NCI-H345 (cell line): ENCODE data around the gene TUBB6.

Source experiments
- DNase-seq: peaks from one replicate; lab custom pipeline; 2025; lab: John Stamatoyannopoulos, UW

Gene TUBB6

DNA sequence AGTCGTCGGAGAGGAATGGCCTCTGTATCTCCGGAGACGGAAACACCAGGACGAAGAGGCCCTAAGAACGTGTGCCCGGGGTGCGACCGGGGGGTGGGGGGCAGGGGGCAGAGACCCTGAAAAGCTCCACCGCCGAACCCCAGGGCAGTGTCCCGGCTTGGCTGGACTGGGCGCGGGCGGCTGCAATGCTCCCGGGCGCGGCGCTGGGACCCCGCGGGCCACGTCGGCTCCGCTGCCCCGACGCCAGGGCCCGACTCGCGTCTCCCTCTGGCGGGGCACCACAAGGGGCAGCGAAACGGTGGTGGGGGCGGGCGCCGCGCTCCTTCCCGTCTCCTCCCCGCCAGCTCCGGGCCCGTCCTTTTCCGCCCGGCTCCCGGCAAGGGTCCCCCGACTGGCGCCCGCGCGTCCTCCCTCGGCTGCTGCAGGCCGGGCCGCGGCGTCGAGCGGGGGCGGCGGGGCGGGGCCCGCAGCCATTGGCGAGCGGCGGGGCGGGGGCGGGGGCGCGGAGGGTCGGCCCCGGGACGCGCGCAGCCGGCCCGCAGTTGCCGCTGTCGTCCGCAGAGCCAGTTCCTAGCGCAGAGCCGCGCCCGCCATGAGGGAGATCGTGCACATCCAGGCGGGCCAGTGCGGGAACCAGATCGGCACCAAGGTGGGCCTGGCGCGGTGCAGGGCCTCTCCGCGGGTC lies at the start of gene TUBB6:
TUBB6 (plus strand) TSS at position 541 of the 685 bp plus-strand sequence; CDS start at position 593, 52 bp downstream.
- DNase-seq: peak; percentile 55

DNA sequence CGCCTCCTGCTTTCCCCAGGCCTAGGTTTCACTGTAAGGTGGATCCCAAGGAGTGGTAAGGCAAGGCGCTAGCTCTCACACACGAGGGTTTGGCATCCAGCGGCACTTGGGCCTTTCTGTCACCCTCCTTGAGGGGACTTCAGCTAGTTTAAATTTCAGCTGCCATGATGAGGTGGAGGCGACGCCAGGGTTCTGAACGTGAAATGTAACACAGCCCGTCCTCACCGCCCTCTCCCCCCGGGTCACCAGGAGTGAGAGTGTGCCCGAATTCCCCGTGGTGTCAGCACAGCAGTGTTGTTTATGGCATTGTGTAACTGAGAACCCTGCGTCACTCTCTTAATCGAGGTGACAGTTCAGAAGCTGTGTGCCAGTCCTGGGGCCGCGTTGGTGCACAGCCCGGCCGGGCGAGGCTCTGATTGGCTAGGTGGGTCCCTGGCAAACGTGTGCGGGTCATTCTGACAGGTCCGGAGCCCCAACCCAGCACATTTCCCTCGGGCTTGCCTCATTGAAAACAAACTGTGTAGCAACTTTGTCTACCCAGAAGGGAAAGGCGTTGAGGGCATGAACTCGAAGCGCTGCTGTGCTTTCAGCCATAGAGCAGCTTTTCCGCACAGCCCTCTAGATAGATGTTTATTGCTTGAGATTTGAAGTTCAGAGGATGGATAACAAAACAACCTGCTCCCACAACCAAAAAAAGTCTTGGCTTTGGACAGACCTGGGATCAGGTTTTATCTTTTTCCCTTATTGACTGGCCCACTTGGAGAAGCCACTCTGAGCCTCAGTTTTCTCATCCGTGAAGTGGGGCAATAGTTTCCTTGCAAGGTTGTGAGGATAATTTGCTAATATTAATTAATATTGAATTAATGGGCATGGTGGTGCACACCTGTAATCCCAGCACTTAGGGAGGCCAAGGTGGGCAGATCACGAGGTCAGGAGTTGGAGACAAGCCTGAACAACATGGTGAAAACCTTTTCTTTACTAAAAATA lies 49.0 kb upstream of the TUBB6 start:
- no peak for DNase-seq

DNA sequence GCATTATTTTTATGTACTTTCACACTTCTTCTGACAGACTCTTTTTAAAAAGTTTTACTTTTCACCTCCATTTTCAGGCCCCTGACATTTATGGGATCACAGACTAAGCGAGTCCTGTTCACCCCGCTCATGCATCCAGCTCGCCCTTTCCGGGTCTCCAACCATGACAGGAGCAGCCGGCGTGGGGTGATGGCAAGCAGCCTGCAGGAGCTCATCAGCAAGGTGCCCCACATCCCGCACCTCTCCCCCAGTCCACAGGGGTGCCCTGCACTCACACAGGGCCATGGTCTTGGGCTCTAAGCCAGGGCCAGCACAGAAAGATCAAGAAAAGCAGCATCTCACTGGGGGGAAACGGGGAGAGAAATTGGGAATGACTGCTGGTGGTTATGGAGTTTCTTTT lies 45.3 kb upstream of the TUBB6 start:
- DNase-seq: no peak

DNA sequence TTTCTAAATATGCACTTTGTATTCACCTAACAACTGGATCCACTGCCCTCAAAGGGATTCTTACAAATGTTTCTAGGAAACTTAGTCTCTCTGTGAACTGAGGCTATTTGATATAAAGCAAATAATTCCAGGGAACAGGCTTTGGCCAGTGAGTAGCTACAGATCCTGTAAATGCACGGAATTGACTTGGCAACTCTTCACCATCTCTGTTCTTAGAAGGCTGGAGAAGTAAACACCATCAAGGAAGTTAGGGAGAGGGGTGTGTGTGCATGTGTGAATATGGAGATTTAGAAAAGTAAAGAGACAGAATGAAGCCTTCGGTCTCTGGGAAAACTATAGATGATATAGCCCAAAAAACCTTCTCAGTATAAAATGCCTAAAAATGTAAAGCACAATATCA lies 43.2 kb upstream of the TUBB6 start:
- DNase-seq: no peak

DNA sequence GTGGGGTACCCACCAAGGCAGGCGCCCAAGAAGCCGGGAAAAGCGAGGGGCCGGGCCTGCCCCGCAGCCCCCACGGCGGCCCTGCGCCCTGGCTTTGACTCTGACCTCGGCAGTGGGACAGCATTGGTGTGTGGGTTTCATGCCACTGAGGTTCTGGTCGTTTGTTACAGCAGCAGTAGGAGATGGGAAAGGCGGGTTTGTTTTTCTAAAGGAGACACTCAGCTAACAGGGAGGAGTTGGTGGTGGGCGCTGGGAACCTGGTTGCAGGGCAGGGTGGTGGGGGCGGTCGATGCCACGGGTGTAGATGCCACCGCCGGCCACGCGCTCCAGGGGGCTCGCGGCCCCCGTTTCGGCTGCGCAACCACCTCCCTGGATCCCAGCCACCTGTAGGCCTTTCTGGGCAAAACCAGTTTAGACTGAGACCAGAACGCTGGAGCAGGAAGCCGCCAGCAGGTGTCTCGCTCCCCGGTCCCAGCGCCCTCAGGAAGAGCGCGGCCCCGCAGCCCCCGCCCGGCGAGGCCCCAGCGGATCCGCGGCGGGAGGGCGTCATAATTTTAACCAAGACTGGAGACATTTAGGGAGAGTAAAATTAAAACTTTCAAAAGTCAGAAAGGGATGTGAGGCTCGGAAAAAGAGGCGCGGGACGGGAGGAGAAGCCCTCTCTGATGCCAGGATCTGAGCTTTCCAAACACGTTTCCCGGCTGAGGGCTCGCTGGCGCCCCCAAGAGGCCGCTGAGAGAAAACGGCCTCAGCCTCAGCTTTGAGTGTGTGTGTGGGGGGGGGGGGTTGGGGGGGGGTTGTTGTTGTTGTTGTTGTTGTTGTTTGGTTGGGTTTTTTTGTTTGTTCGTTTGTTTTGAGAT lies 36.4 kb upstream of the TUBB6 start:
- DNase-seq: peak; percentile 85

DNA sequence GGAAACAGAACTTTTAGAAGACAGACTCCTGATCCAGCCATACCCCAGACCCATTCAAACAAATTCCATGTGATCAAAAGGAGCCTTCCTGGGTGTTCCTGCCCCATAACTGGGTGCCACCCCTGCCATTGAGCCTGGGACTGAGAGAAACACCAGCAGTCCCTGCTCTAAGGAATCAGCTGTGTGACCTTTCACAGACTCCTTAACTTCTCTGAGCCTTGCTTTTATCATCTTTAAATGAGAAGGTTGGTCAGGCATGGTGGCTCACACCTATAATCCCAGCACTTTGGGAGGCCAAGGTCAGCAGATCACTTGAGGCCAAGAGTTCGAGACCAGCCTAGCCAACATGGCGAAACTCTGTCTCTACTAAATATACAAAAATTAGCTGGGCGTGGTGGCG lies 33.2 kb upstream of the TUBB6 start:
- no peak for DNase-seq

DNA sequence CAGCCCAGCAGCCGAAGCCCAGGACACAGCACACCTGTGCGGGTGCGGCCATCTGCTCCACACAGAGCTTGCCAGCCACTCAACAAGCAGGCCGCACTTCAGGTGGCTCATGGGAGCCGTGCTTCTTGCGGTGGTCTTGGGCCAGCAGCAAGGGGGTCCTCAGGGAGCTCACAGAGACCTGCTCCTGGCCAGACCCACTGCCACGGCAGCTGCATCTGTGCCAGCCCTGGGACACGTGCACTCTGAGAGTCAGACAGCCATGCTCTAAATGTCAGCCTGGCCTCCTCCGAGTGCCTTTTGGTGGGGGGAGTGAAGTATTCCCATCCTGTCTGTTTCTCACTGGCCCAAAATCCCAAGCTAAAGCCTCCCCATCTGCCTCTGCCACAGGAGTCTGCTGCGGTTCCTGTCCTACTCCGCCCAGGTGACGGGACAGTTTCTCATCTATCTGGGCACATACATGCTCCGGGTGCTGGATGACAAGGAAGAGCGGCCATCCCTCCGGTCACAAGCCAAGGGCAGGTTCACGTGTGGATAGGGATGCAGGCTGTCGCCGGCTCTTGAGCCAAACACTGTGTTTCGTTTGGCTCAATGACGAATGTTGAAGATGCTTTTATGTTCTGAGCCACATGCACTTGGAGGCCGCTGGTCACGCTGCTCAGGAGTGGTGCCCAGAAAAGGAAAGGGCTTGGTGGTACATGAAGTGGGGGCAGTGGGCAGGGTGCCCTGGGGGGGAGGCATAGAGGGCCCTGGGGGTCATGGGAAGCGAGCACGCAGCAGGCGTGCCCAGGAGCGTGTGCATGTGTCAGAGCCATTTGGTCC lies 31.1 kb upstream of the TUBB6 start:
- no peak for DNase-seq

DNA sequence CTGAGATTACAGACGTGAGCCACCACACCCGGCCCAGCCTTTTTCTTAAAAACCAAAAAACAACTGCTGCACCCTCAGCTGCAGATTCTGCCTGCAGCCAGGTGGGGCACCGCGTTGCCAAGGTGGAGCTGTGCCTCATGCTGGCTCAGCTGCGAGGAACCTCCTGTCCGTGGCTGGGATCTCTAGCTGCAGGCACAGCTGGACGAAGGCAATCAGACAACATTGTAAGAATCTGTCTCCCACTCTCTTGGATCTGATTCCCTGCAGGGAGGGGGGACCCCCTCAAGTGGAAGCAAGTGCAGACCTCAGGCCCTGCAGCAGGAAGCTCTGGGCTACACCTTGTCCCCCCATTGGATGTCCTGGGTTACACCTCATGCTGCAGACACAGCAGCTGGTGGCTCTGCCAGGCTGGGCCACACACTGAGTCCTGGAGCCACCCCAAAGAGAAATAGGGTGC lies 29.8 kb upstream of the TUBB6 start:
- no peak for DNase-seq

DNA sequence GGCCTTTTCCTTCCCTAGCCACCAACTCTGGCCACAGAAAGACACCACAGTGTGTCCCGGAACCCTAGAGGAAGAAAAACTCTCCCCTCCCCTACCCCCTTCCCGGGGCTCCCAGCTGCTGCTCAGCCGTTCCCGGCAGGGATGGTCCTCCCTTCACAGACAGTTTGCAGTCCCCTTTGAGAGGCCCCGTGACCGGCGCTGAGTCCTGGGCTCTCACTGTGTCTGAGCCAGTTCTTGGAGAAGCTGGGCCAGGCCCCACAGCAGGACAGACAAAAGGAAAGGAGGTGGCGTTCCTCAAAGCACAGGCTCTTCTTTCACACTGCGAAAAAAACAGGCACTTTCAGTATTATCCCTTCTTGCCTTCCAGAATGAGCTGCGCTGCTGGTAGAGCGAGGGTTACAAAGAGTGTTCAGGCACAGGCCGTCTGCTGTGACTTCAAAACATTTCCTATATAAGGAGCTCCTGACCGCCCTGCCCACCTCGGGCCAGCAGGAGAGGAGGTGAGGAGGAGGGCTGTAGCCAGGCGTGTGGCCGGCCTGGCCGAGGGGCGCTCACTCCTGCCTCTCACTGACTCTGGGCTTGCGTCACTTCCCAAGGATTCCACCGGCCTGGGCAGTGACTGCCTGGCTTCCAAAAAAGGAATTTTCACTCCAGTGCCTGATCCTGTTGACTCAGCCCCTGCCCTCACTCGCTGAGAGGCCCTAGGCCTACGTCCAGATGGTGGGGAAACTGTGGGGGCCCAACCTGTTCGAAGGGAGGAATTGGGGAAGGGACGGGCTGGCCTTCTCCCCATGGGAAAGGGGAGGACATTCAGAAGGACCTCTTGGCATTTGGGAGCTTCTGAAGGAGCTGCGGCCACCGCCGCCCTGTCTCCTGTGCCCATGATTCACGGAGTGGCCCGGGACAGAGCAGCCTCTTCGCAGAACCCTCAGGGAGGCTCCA lies 29.0 kb upstream of the TUBB6 start:
- no peak for DNase-seq

DNA sequence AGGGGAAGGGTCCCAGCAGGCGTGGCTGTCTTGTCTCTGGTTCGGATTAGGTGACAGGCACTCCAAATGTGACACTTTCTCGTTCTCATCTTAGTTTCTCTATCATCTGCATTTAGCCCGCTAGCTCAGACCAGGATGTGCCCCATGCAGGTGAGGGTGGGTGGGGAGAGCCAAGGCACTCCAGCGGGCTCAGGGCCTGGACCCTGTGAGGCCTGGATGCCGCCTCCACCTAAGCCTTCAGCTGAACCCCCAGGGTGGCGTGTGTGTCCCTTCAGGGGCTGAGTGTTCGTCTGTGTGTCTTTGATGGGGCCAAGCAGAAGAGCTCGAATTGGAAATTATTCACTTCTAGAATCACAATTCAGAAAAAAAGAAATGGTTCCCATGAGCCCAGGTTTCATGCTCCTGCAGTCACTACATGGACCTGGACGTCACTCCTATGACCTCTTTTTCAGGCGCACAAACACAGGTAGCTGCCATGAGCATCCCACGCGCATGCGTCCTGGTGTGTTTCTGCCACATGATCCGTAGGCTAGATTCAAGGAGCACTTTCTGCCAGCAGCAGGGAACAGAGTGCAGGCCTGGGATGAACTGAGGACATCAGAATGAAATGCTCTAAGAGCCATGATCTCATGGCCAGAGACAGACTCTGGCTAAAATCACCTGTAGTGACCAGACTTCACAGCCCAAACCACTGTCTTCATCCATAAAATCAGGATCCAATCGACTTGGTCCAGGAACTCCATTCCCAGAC lies 28.1 kb upstream of the TUBB6 start:
- DNase-seq: no peak

DNA sequence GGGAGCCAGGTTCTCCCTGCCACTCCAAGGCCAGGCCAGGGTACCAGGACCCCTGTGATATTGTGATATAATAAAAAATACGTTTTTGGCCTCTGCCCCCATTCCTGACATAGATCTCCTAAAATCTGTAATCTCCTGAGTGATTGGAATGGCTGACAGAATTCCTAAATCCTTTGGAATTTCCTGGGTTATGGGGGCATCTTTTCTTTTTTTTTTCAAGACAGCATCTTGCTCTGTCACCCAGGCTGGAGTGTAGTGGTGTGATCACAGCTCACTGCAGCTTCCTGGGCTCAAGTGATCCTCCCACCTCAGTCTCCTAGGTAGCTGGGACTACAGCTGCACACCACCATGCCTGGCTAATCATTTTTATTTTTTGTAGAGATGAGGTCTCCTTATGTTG lies 26.2 kb upstream of the TUBB6 start:
- DNase-seq: no peak

DNA sequence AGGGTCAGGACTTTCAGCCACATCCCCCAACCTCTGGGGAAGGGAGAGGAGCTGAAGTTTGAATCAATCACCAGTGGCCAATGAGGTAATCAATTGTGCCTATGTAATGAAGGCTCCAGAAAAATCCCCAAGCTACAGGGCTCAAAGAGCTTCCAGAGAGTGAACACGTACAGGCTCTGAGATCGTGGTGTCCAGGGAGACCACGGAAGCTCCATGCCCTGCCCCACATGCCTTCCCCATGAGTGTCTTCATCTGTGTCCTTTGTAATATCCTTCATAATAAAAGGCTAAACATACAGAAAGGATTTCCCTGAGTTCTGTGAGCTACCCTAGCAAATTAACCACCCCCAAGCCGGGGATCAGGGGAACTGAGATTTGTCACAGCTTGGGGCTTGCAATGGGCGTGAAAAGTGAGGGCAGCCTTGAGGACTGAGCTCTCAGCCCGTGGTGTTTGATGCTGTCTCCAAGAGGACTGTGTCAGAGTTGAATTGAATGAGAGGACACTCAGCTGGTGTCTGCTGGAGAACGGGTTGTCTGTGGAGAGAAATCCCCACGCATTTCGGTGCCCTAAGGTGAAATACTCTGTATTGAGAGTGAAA lies 25.5 kb upstream of the TUBB6 start:
- DNase-seq: no peak

DNA sequence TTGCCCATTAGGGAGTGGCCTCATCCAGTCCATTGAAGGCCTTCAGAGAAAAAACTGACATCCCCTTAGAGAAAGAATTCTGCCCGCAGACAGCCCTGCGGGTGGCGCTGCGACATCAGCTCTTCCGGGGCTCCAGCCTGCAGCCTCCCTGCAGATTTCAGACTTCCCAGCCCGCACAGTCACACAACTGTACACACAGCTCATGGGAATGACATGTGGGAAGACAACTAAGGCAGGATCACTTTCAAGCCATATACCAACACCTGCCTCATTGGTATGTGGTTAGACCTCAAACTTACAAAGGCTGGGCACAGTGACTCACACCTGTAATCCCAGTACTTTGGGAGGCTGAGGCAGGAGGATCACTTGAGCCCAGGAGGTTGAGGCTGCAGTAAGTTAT lies 24.8 kb upstream of the TUBB6 start:
- DNase-seq: no peak

DNA sequence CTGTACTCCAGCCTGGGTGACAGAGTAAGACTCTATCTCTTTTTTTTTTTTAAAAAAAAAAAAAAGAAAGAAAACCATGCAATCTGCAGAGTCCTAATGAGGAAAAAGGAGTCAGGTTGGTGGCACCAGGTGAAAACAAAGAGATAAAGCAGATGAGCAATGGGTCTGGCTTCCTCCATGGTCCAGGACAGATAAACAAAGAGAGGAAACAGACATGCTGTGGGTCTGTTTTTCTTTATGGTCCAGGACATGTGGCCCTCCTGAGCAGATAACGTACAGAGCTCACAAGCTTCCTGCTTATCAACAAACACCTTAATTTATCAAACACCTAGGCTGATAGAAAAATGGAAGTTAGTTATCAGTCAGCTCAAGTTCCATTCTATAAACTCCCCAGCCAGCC lies 24.4 kb upstream of the TUBB6 start:
- DNase-seq: no peak

DNA sequence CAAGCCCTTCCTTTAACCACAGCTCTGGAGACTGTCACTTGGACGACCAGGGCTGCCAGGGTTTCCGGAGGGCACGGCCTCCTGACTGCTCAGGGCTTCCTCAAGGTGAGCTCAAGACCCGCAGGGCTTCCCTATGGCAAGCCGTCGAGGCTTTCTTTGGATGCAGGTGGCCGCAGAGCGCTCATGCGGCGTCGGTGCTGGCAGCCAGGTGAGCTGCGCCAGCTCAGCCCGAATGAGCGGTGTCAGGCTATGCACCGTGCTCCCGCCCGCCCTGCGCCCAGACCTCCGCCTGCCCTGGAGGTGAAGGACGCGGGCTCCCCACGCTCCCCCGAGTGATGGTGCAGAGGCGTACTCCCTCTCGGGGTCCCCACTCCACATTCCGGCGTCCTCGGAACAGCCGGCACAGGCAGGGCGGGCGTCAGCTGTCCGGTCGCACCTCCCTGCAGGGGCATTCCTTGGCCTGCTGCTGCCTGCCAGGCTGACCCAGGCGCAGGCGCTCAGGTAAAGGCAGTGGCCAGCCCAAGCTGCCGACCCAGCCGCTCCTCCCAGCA lies 20.8 kb upstream of the TUBB6 start:
- no peak for DNase-seq

DNA sequence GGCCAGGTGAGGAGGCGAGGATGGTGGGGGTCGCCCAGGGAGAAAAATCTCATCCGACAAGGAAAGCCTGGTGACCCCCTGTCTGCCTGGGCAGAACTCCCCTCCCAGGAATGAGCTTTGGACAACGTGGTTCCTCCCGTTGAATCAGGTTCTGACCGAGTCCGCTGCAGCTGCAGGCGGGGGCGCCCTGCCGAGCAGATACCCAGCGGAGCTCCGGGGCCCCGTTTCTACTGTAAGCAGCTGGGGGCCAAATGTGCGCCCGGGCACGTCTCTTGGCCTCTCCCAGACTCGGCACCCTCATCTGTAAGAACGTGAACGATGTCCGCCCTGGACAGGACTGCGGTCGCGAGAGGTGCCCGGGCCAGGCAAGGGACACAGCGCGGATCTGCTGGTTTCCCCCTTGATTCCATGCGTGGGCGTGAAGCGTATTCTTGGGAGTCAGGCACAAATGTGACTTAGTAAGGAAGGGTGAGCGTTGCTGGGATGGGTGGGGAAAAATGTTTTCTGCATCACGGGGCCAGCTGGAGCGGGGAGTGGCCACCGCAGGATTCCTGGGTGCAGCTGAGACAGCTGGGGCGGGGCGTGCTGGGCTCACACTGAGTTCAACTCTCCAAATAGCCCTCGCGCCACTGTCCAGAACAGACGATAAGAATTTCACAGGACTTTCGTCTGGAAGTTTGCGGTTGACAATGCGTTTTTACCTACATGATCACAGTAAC lies 20.2 kb upstream of the TUBB6 start:
- no peak for DNase-seq

DNA sequence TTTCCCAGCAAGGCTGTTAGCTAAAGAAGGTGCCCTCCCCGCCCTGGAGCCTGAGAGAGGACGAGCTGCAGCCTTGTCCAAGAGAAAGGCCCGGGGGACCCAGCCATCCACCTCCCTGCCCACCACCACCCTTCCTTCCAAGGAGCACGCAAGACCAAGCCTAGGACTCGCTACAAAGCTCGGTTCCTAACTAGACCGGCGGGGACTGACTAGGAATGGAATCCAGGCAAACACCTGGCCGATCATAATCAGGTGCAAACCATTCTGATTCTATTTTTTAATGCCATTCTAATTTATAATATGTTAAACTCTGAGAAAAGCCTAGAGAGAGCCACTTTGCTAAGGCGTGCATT lies 19.7 kb upstream of the TUBB6 start:
- no peak for DNase-seq

DNA sequence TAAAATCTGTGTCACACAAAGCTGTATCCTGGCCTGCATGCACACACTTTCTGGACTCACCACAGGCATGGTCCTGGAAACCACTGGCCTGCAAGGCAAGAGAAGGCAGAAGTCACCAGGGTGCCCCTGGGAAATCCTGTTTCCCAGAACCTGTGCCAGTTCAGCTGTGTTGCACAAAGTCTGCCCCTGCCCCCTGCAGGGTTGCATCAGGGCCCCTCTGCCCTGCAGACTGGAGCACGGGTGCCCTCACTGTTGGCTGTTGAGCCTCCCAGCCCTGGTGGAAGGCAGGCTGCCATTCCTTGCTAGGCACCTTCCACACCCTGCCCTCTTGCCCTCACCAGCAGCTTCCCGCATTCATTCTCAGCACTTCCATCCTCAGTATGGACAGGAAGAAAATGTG lies 18.0 kb upstream of the TUBB6 start:
- no peak for DNase-seq
